GM23338 (cell line): ENCODE measurements around the gene PPP1CA.

Experiments
- CREB1 ChIP-seq: fragments of 250-450 bp; sonication (Bioruptor Pico); IDR thresholded peaks from 2 replicates; pipeline ENCODE4 v1.5.0; 2020; ENCODE audit warnings: low read depth, mild to moderate bottlenecking, moderate library complexity
- CTCF ChIP-seq, 2 experiments: fragments of 200-600 bp in 1 of 2; sonication (generic) in 1 of 2; conservative IDR thresholded peaks; 2 replicates each; pipeline versions ENCODE4 v1.5.1 to v1.6.1; 2016 to 2017; ENCODE audit warnings: antibody characterized with exemption in 2 of 2, low read depth in 2 of 2, mild to moderate bottlenecking in 2 of 2, moderate library complexity in 1 of 2
- EZH2 ChIP-seq: fragments of 200-600 bp; sonication (generic); IDR thresholded peaks from one replicate; pipeline ENCODE4 v1.8.0; 2017; ENCODE audit warnings: antibody characterized with exemption, mild to moderate bottlenecking, low read depth; ENCODE audit not compliant: unreplicated experiment
- POLR2AphosphoS5 ChIP-seq: IDR thresholded peaks from 2 replicates; pipeline ENCODE4 v1.6.1; 2016; ENCODE audit warnings: antibody characterized with exemption, low read depth
- TF ChIP-seq, protein P1 (sequence below): IDR thresholded peaks from one replicate; pipeline ENCODE4 v1.6.1; 2018; ENCODE audit warnings: antibody characterized with exemption; ENCODE audit not compliant: unreplicated experiment

DNA sequence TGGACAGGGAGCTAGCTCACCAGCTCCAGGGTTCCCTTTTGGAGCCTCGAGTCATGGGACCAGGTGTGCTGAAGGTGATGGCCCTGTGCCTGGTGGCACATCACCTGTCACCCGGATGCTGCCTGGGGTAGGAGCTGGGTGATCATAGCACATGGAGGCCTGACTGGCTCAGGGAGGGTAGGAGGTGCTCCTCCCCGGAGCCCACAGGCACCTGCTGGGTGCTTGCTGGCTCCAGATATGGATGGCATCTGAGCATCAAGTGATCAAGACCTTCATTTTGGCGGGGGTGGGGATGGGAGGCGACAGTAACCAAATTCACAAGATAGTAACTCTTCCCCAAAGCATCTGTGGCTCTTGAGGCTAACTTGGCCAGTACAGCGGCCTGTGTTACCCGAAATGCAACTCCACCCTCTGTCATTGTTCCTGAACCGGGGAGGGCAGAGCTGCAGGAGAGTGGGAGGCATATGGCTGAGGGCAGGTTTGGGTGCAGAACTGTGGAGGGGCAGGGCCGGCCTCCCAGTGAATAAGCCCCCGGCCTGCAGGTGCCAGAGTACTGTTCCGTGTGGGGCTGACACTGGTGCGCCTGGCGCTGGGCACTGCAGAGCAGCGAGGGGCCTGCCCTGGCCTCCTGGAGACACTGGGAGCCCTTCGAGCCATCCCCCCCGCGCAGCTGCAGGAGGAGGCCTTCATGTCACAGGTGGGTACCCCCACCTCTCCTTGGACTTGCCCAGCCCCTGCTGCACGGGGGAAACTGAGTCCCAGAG is 7.0 kb upstream of the PPP1CA start:
- TF ChIP-seq POLR2AphosphoS5 (no peak), CREB1 (no peak), CTCF (conservative IDR thresholded peaks at IDR 0.05; ENCODE audit: low read depth in 2 of 2) (no peak), EZH2 (no peak)
- TF ChIP-seq, protein P1, sequence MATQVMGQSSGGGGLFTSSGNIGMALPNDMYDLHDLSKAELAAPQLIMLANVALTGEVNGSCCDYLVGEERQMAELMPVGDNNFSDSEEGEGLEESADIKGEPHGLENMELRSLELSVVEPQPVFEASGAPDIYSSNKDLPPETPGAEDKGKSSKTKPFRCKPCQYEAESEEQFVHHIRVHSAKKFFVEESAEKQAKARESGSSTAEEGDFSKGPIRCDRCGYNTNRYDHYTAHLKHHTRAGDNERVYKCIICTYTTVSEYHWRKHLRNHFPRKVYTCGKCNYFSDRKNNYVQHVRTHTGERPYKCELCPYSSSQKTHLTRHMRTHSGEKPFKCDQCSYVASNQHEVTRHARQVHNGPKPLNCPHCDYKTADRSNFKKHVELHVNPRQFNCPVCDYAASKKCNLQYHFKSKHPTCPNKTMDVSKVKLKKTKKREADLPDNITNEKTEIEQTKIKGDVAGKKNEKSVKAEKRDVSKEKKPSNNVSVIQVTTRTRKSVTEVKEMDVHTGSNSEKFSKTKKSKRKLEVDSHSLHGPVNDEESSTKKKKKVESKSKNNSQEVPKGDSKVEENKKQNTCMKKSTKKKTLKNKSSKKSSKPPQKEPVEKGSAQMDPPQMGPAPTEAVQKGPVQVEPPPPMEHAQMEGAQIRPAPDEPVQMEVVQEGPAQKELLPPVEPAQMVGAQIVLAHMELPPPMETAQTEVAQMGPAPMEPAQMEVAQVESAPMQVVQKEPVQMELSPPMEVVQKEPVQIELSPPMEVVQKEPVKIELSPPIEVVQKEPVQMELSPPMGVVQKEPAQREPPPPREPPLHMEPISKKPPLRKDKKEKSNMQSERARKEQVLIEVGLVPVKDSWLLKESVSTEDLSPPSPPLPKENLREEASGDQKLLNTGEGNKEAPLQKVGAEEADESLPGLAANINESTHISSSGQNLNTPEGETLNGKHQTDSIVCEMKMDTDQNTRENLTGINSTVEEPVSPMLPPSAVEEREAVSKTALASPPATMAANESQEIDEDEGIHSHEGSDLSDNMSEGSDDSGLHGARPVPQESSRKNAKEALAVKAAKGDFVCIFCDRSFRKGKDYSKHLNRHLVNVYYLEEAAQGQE = no peak
